ENCODE data around the gene SAMM50. TPM values are rescaled to one million over a fixed set of nuclear protein-coding genes. Genes with fewer than 3 reads are reported as not detected.

SAMM50 gene
- total and polyA plus RNA-seq, 12 donors: 15.3 to 90.6 (median 72.6) TPM

GRCh38 chr22:44020981-44021380 is 65.7 kb downstream of the SAMM50 start:
- H3K4me3 ChIP-seq: no peak overlapping the region
- DNase-seq: no peak
- H3K27me3 ChIP-seq: no peaks in the 10 kb centered on the region
- TF ChIP-seq CTCF (IDR thresholded peaks at IDR 0.05): no peak
- H3K4me1 ChIP-seq: peaks cover 8 to 46% (median 36%) of the 10 kb centered on the region in 9 donors
- no peaks in the 10 kb centered on the region for H3K36me3 ChIP-seq
- intact Hi-C loops (cut with DNase I): loop anchor here in 2 of 10 donors (5.0 to 10.0 kb wide), 2 partner anchors 61 to 64 kb away; no protein-coding TSS in a partner anchor
- ATAC-seq: no peak
- 96 to 97% methylated on average over 8 of the region's 8 CpGs for WGBS, 2 donors
- H3K27ac ChIP-seq: peak overlapping the region in 1 of 10 donors; percentile 64
- no peaks in the 10 kb centered on the region for H3K9me3 ChIP-seq

GRCh38 chr22:44023404-44024287 is 68.4 kb downstream of the SAMM50 start:
- no peak for TF ChIP-seq CTCF (IDR thresholded peaks at IDR 0.05)
- peak overlapping the region; percentile 93 to 98 (median 95) for H3K27ac ChIP-seq
- H3K27me3 ChIP-seq: no peaks in the 10 kb centered on the region
- no peaks in the 10 kb centered on the region for H3K9me3 ChIP-seq
- peaks cover 13 to 70% (median 62%) of the 10 kb centered on the region in 9 donors for H3K4me1 ChIP-seq
- peak overlapping the region; percentile 44 to 89 (median 68) for H3K4me3 ChIP-seq
- DNase-seq (peak in 1 of 2 donors; percentile 76), ATAC-seq (peak; percentile 34 to 65 (median 44))
- 10 to 14% methylated on average over 41 to 54 of the region's 54 CpGs for WGBS, 2 donors
- intact Hi-C loops (cut with DNase I): loop anchor here in 2 of 10 donors (5.0 to 10.0 kb wide), 2 partner anchors 59 to 61 kb away; no protein-coding TSS in a partner anchor
- no peaks in the 10 kb centered on the region for H3K36me3 ChIP-seq

- no peaks in the 10 kb centered on the region for H3K9me3 ChIP-seq
- H3K36me3 ChIP-seq: no peaks in the 10 kb centered on the region
- ATAC-seq: peak in 5 of 8 donors; percentile 6 to 39 (median 16)
- 2 to 5% methylated on average over 46 to 83 of the region's 83 CpGs for WGBS, 2 donors
- H3K4me1 ChIP-seq: peaks cover 13 to 76% (median 69%) of the 10 kb centered on the region in 9 donors
- DNase-seq: peak in 1 of 2 donors; percentile 59
- intact Hi-C loops (cut with DNase I): loop anchor here in 2 of 10 donors (5.0 to 10.0 kb wide), 2 partner anchors 58 to 60 kb away; no protein-coding TSS in a partner anchor
- H3K4me3 ChIP-seq: peak within 1 kb of the TSS; percentile 44 to 89 (median 68)
- no peak for TF ChIP-seq CTCF (IDR thresholded peaks at IDR 0.05)
- H3K27ac ChIP-seq: peak within 1 kb of the TSS; percentile 93 to 98 (median 95)
- no peaks in the 10 kb centered on the region for H3K27me3 ChIP-seq
These were observed 69.2 kb downstream of the SAMM50 start, which contains the start of gene PARVB for GRCh38 chr22:44024288-44024921. PARVB (plus strand) TSS chr22:44024302; CDS start chr22:44024340, 38 bp downstream.
